HepG2 (cell line): ENCODE data around the gene SLC7A4. TPM values are rescaled to one million over a fixed set of nuclear protein-coding genes. Genes with fewer than 3 reads are reported as not detected.

ENCODE experiments used
- AKNA ChIP-seq: sonication (generic); formaldehyde crosslinking; IDR thresholded peaks from 2 replicates; pipeline ENCODE4 v1.4.0; 2020; ENCODE audit warnings: missing genetic modification reagents, borderline replicate concordance
- ATF4 ChIP-seq, 2 experiments: fragments of 450-650 bp in 1 of 2; sonication (generic) in 1 of 2; formaldehyde crosslinking; IDR thresholded peaks; 2 replicates each; pipeline versions ENCODE4 v1.5.0 to v1.8.0; 2020 to 2022; ENCODE audit warnings: mild to moderate bottlenecking in 1 of 2, missing genetic modification reagents in 1 of 2
- ELF4 ChIP-seq: sonication (generic); formaldehyde crosslinking; IDR thresholded peaks from 2 replicates; pipeline ENCODE4 v1.5.0; 2020; ENCODE audit warnings: missing genetic modification reagents, mild to moderate bottlenecking, moderate library complexity, borderline replicate concordance
- GRHL1 ChIP-seq: sonication (generic); formaldehyde crosslinking; conservative IDR thresholded peaks from 2 replicates; pipeline ENCODE4 v1.8.0; 2022; ENCODE audit warnings: missing genetic modification reagents
- GZF1 ChIP-seq: sonication (generic); formaldehyde crosslinking; IDR thresholded peaks from 2 replicates; pipeline ENCODE4 v1.5.1; 2020; ENCODE audit warnings: mild to moderate bottlenecking, missing genetic modification reagents
- HNF1B ChIP-seq: sonication (generic); formaldehyde crosslinking; IDR thresholded peaks from 2 replicates; pipeline ENCODE4 v1.5.1; 2020; ENCODE audit warnings: mild to moderate bottlenecking, moderate library complexity, missing genetic modification reagents
- MATR3 ChIP-seq: sonication (generic); formaldehyde crosslinking; IDR thresholded peaks from 2 replicates; pipeline ENCODE4 v1.4.0; 2020; ENCODE audit warnings: missing genetic modification reagents
- MTF2 ChIP-seq: sonication (generic); formaldehyde crosslinking; IDR thresholded peaks from 2 replicates; pipeline ENCODE4 v1.5.0; 2020; ENCODE audit warnings: missing genetic modification reagents, borderline replicate concordance
- NCOA2 ChIP-seq: sonication (generic); formaldehyde crosslinking; IDR thresholded peaks from 2 replicates; pipeline ENCODE4 v1.8.0; 2022; ENCODE audit warnings: inconsistent platforms
- NR3C1 ChIP-seq: sonication (generic); formaldehyde crosslinking; IDR thresholded peaks from 2 replicates; pipeline ENCODE4 v1.4.0; 2020; ENCODE audit warnings: missing genetic modification reagents
- PRPF4 ChIP-seq: fragments of 200-400 bp; formaldehyde crosslinking; IDR thresholded peaks from 2 replicates; pipeline ENCODE4 v1.6.1; 2016; ENCODE audit warnings: low read length, low read depth; ENCODE audit not compliant: poor library complexity, severe bottlenecking
- REL ChIP-seq: sonication (generic); formaldehyde crosslinking; conservative IDR thresholded peaks from 2 replicates; pipeline ENCODE4 v1.8.0; 2022; ENCODE audit warnings: mild to moderate bottlenecking, missing genetic modification reagents, moderate library complexity
- SIX1 ChIP-seq: sonication (generic); formaldehyde crosslinking; IDR thresholded peaks from 2 replicates; pipeline ENCODE4 v1.4.0; 2020; ENCODE audit warnings: missing genetic modification reagents, borderline replicate concordance
- TEAD2 ChIP-seq: sonication (generic); formaldehyde crosslinking; IDR thresholded peaks from 2 replicates; pipeline ENCODE4 v1.9.0; 2021; ENCODE audit warnings: missing genetic modification reagents
- YEATS2 ChIP-seq: sonication (generic); formaldehyde crosslinking; IDR thresholded peaks from 2 replicates; pipeline ENCODE4 v1.4.0; 2020; ENCODE audit warnings: missing genetic modification reagents, borderline replicate concordance
- ZNF138 ChIP-seq: sonication (generic); formaldehyde crosslinking; IDR thresholded peaks from 2 replicates; pipeline ENCODE4 v1.5.0; 2020; ENCODE audit warnings: mild to moderate bottlenecking, low read depth, missing genetic modification reagents
- ZNF256 ChIP-seq: sonication (generic); formaldehyde crosslinking; conservative IDR thresholded peaks from 2 replicates; pipeline ENCODE4 v1.4.0; 2020; ENCODE audit warnings: missing genetic modification reagents
- ZSCAN9 ChIP-seq: IDR thresholded peaks from 2 replicates; pipeline ENCODE4 v1.6.1; 2016; ENCODE audit warnings: borderline replicate concordance
- polyA plus RNA-seq, 8 experiments: library from polyadenylated mRNA; depleted of rRNA in 3 of 8; stranded (reverse) in 7 of 8; unstranded in 1 of 8; fragments of >200 nt; fragmentation: Illumina TruSeq in 4 of 8; extraction: Trizol in 4 of 8; gene quantifications; 2 replicates each; pipeline versions ENCODE4 v1.2.1 to v1.2.3, GENCODE V29; 2011 to 2016; ENCODE audit warnings: low read depth in 4 of 8, missing spikeins in 1 of 8, mixed read lengths in 1 of 8; ENCODE audit not compliant: insufficient read depth in 1 of 8
- total RNA-seq, 5 experiments: library from RNA; depleted of rRNA; stranded (reverse); fragments of >200 nt; fragmentation: Illumina TruSeq; extraction: Trizol; gene quantifications; 2 replicates each; pipeline ENCODE4 v1.2.3, GENCODE V29; 2016; ENCODE audit warnings: low read depth in 1 of 5

The SLC7A4 gene
- total and polyA plus RNA-seq, 2 of the 13 experiments (the other 11 are each of a cell fraction or from before 2014, with no cell fraction given), result not detected

GRCh38 chr22:21001601-21002325, 30.6 kb downstream of the SLC7A4 start, which contains the start of gene THAP7 (continued):
- TF ChIP-seq SIX1 (CRISPR knock-in tag) (0 out of 2 replicates have a peak, but pooled peaks have one; percentile 24), REL (peak; percentile 70; the same call in 1 of the 2 replicates), ZSCAN9 (CRISPR knock-in tag) (peak; percentile 31; the same call in 1 of the 2 replicates), GRHL1 (CRISPR knock-in tag) (no peak), GZF1 (no peak; the same call in 1 of the 2 replicates), HNF1B (CRISPR knock-in tag) (peak; percentile 84), MTF2 (peak; percentile 82; the same call in 1 of the 2 replicates), AKNA (no peak; the same call in 1 of the 2 replicates), ELF4 (CRISPR knock-in tag) (no peak), PRPF4 (no peak), ZNF138 (CRISPR knock-in tag) (peak; percentile 88; the same call in 1 of the 2 replicates), MATR3 (CRISPR knock-in tag) (no peak), TEAD2 (0 out of 2 replicates have a peak, but pooled peaks have one; percentile 14), YEATS2 (CRISPR knock-in tag) (peak; percentile 92), NCOA2 (CRISPR knock-in tag) (peak; percentile 21; the same call in 1 of the 2 replicates), ATF4 (CRISPR knock-in tag; IDR thresholded peaks at IDR 0.05) (peak in 1 of 2 experiments; percentile 50; a peak in 1 of 4 replicates), ZNF256 (CRISPR knock-in tag) (0 out of 2 replicates have a peak, but pooled peaks have one; percentile 48), NR3C1 (CRISPR knock-in tag) (no peak)
